Gastroesophageal sphincter (tissue), 3 donors: ENCODE measurements around the gene IL2RA.

Experiments
- CTCF ChIP-seq, 4 experiments: fragments of 200-600 bp in 2 of 4; fragments of 450-650 bp in 2 of 4; sonication (generic) in 1 of 4; IDR thresholded peaks; one replicate each; pipeline ENCODE4 v1.5.1; 2017 to 2019; ENCODE audit warnings: antibody characterized with exemption in 4 of 4, mild to moderate bottlenecking in 2 of 4, moderate library complexity in 2 of 4
- POLR2A ChIP-seq, 2 donors: fragments of 450-650 bp; IDR thresholded peaks; one replicate each; pipeline ENCODE4 v1.6.1; 2017; ENCODE audit warnings: antibody characterized with exemption in 2 of 2, mild to moderate bottlenecking in 2 of 2, moderate library complexity in 1 of 2
- POLR2AphosphoS5 ChIP-seq: sonication (generic); formaldehyde crosslinking; IDR thresholded peaks from one replicate; pipeline ENCODE4 v1.6.1; 2017; ENCODE audit warnings: antibody characterized with exemption

- TF ChIP-seq CTCF (IDR thresholded peaks at IDR 0.05) (no peak), POLR2A (IDR thresholded peaks at IDR 0.05) (no peak), POLR2AphosphoS5 (no peak)
Measured at GRCh38 chr10:5999440-6000165, 62.6 kb downstream of the IL2RA start.
